K562 (cell line): ENCODE data around the gene PBX1. TPM values are rescaled to one million over a fixed set of nuclear protein-coding genes. Genes with fewer than 3 reads are reported as not detected.

Source experiments
- ATAC-seq: fragments of 200-7000 bp; cut with Tn5 transposase; 3 replicates; pipeline ENCODE4 v1.9.1; 2020; ENCODE audit warnings: moderate library complexity
- BruUV-seq: library from RNA; stranded (reverse); fragments of 400-500 nt; replicated peaks from 2 replicates; lab custom pipeline; 2021; lab: Mats Ljungman, UMichigan
- CTCF ChIA-PET: fragments of 300-600 bp; formaldehyde crosslinking; extraction: SDS; loops from one replicate; lab custom pipeline; 2021; ENCODE audit warnings: low intra/inter-chr PET ratio; lab: Yijun Ruan, JAX
- POLR2A ChIA-PET: fragments of 300-600, 350-650 bp; sonication (Branson Sonifier 250); formaldehyde crosslinking; extraction: SDS; loops from one replicate; lab custom pipeline; 2021; ENCODE audit warnings: antibody characterized with exemption, inconsistent platforms; lab: Yijun Ruan, JAX
- DNase-seq, 4 experiments: peaks; one replicate each; pipeline versions ENCODE4 v3.0.0 to v3.0.0-alpha.2; 2011 to 2018; ENCODE audit warnings: low spot score in 3 of 4, mixed read lengths in 3 of 4; ENCODE audit errors: extremely low read depth in 1 of 4
- FAIRE-seq: peaks from 2 replicates; lab custom pipeline; 2011; peaks lifted over from hg19 to GRCh38; lab: Jason Lieb, UNC
- H2AFZ ChIP-seq: 2 replicates; pipeline ENCODE4 v1.6.0; 2011; ENCODE audit warnings: low read depth, low read length, control low read depth, inconsistent platforms
- H3K27ac ChIP-seq: fragments of 200-600 bp; 3 replicates; pipeline ENCODE4 v1.8.0; 2011; ENCODE audit warnings: low read depth, mild to moderate bottlenecking, control low read depth, inconsistent platforms, low read length, moderate library complexity, mixed read lengths; ENCODE audit errors: extremely low read depth
- H3K27me3 ChIP-seq, 2 experiments: fragments of 300-600 bp in 1 of 2; 2 replicates in 1 of 2; 3 replicates in 1 of 2; pipeline versions ENCODE4 v1.6.0 to v1.8.0; 2011; ENCODE audit warnings: inconsistent platforms in 2 of 2, low read length in 2 of 2, mild to moderate bottlenecking in 1 of 2, mixed read lengths in 1 of 2, moderate library complexity in 1 of 2; ENCODE audit not compliant: control insufficient read depth in 2 of 2, insufficient read depth in 2 of 2
- H3K36me3 ChIP-seq: fragments of 300-600 bp; 3 replicates; pipeline ENCODE4 v1.8.0; 2011; ENCODE audit warnings: mild to moderate bottlenecking, low read length, inconsistent platforms; ENCODE audit not compliant: control insufficient read depth, insufficient read depth
- H3K4me1 ChIP-seq, 2 experiments: fragments of 200-600 bp in 1 of 2; replicated peaks in 1 of 2; 2 replicates in 1 of 2; 3 replicates in 1 of 2; pipeline versions ENCODE4 v1.5.1 to v1.8.0; 2011; ENCODE audit warnings: inconsistent platforms in 2 of 2, low read length in 2 of 2, mild to moderate bottlenecking in 1 of 2, mixed read lengths in 1 of 2, moderate library complexity in 1 of 2; ENCODE audit not compliant: control insufficient read depth in 2 of 2, insufficient read depth in 2 of 2
- H3K4me2 ChIP-seq: 2 replicates; pipeline ENCODE4 v1.6.1; 2011; ENCODE audit warnings: low read length, control low read depth, inconsistent platforms, mixed read lengths; ENCODE audit not compliant: insufficient read depth
- H3K4me3 ChIP-seq: fragments of 200-600 bp; sonication (generic), shearing (Covaris generic); 2 replicates; pipeline ENCODE4 v1.5.1; 2016; ENCODE audit warnings: control low read depth, inconsistent platforms
- H3K79me2 ChIP-seq: fragments of 200-600 bp; 3 replicates; pipeline ENCODE4 v1.8.0; 2011; ENCODE audit warnings: low read length, inconsistent platforms; ENCODE audit not compliant: control insufficient read depth, insufficient read depth
- H3K9ac ChIP-seq, 2 experiments: 2 replicates each; pipeline versions ENCODE4 v1.6.0 to v1.6.1; 2011; ENCODE audit warnings: low read depth in 2 of 2, low read length in 2 of 2, control low read depth in 1 of 2, inconsistent platforms in 1 of 2, mild to moderate bottlenecking in 1 of 2, mixed read lengths in 1 of 2; ENCODE audit not compliant: insufficient read depth in 1 of 2
- H3K9me1 ChIP-seq: one replicate; pipeline ENCODE4 v1.6.0; 2011; ENCODE audit warnings: inconsistent platforms, mild to moderate bottlenecking, low read length, moderate library complexity; ENCODE audit not compliant: control insufficient read depth, insufficient read depth
- H3K9me3 ChIP-seq: replicated peaks from 2 replicates; pipeline ENCODE4 v1.5.1; 2011; ENCODE audit warnings: low read depth, low read length, inconsistent platforms; ENCODE audit not compliant: control insufficient read depth, insufficient read depth
- H4K20me1 ChIP-seq: replicated peaks from 2 replicates; pipeline ENCODE4 v1.6.1; 2011; ENCODE audit warnings: low read length, inconsistent platforms, mixed read lengths; ENCODE audit not compliant: control insufficient read depth, insufficient read depth
- ARID2 ChIP-seq: fragments of 450-650 bp; IDR thresholded peaks from 2 replicates; pipeline ENCODE4 v1.6.1; 2017; ENCODE audit warnings: antibody characterized with exemption, mild to moderate bottlenecking
- E2F5 ChIP-seq: sonication (generic); formaldehyde crosslinking; IDR thresholded peaks from 2 replicates; pipeline ENCODE4 v1.8.0; 2022; ENCODE audit warnings: mild to moderate bottlenecking, missing genetic modification reagents
- EGR1 ChIP-seq: fragments of 450-650 bp; conservative IDR thresholded peaks from 2 replicates; pipeline ENCODE4 v1.6.1; 2017; ENCODE audit warnings: mild to moderate bottlenecking
- NBN ChIP-seq: fragments of 450-650 bp; IDR thresholded peaks from 2 replicates; pipeline ENCODE4 v1.6.1; 2016; ENCODE audit warnings: low read depth, mild to moderate bottlenecking
- RNF2 ChIP-seq: sonication (generic); IDR thresholded peaks from 2 replicates; pipeline ENCODE4 v1.6.1; 2016
- SPI1 ChIP-seq: IDR thresholded peaks from 2 replicates; pipeline ENCODE4 v1.6.1; 2011; ENCODE audit warnings: low read depth, low read length, control low read depth, borderline replicate concordance
- SRF ChIP-seq, 2 experiments: fragments of 250-450, 450-650 bp in 1 of 2; sonication (Bioruptor Pico) in 1 of 2; sonication (generic) in 1 of 2; formaldehyde crosslinking; IDR thresholded peaks; 2 replicates each; pipeline versions ENCODE4 v1.5.0 to v1.5.1; 2020 to 2022; ENCODE audit warnings: mild to moderate bottlenecking in 1 of 2, missing genetic modification reagents in 1 of 2
- TCF7L2 ChIP-seq: fragments of 150-350 bp; IDR thresholded peaks from 2 replicates; pipeline ENCODE4 v1.6.1; 2016; ENCODE audit warnings: low read depth, mild to moderate bottlenecking, low read length, moderate library complexity
- ZBTB1 ChIP-seq: sonication (generic); formaldehyde crosslinking; IDR thresholded peaks from 2 replicates; pipeline ENCODE4 v1.8.1; 2023; ENCODE audit warnings: missing genetic modification reagents, low read depth, mild to moderate bottlenecking, borderline replicate concordance
- ZNF174 ChIP-seq: fragments of 250-450 bp; sonication (Bioruptor Pico); IDR thresholded peaks from 2 replicates; pipeline ENCODE4 v1.4.0; 2020; ENCODE audit warnings: mild to moderate bottlenecking
- ZNF324 ChIP-seq: fragments of 250-450 bp; sonication (Bioruptor Pico); IDR thresholded peaks from 2 replicates; pipeline ENCODE4 v1.4.0; 2020; ENCODE audit warnings: mild to moderate bottlenecking
- ZNF766 ChIP-seq: fragments of 200-800 bp; sonication (Bioruptor generic); conservative IDR thresholded peaks from 2 replicates; pipeline ENCODE4 v1.6.1; 2016; ENCODE audit warnings: missing genetic modification characterization, missing compliant biosample characterization
- WGBS: fragments of 100-300 bp; shearing (Covaris generic); methylation state at CpG from one replicate; pipeline ENCODE4 v1.1.6; 2016; ENCODE audit warnings: low coverage, mixed read lengths; ENCODE audit not compliant: insufficient coverage; ENCODE audit errors: missing lambda C conversion rate; 5-methylcytosine and 5-hydroxymethylcytosine counted together
- in situ Hi-C: fragments of 300-500 bp; cut with MboI; formaldehyde crosslinking; loops from 4 replicates; pipeline ENCODE4 v1.15.0; 2018; ENCODE audit warnings: inconsistent platforms, mixed read lengths
- intact Hi-C: fragments of 100-400 bp; cut with micrococcal nuclease; formaldehyde crosslinking; loops from 2 replicates; pipeline ENCODE4 v1.14.2; 2022
- polyA plus RNA-seq, 8 experiments: library from polyadenylated mRNA; depleted of rRNA in 4 of 8; stranded (reverse) in 5 of 8; unstranded in 3 of 8; fragments of >200 nt; fragmentation: Nextera tagmentation in 2 of 8; fragmentation: Illumina TruSeq in 1 of 8; extraction: Ambion mirVana in 2 of 8; extraction: Trizol in 1 of 8; gene quantifications; 2 replicates each; pipeline versions ENCODE4 v1.2.1 to v1.2.3, GENCODE V29; 2011 to 2014; ENCODE audit warnings: inconsistent platforms in 1 of 8, missing spikeins in 1 of 8
- total RNA-seq, 7 experiments: library from RNA; depleted of rRNA in 6 of 7; stranded (reverse); fragments of >200 nt in 6 of 7; fragmentation: Illumina TruSeq in 2 of 7; extraction: Trizol in 2 of 7; gene quantifications; 2 replicates each; pipeline versions ENCODE4 v1.2.1 to v1.2.3, GENCODE V29; 2011 to 2021; ENCODE audit warnings: low replicate concordance in 1 of 7

The PBX1 gene
- total and polyA plus RNA-seq, 9 of the 15 experiments (the other 6 are each of a cell fraction or from before 2014, with no cell fraction given), result 0.03 to 0.62 (median 0.17) TPM

DNA sequence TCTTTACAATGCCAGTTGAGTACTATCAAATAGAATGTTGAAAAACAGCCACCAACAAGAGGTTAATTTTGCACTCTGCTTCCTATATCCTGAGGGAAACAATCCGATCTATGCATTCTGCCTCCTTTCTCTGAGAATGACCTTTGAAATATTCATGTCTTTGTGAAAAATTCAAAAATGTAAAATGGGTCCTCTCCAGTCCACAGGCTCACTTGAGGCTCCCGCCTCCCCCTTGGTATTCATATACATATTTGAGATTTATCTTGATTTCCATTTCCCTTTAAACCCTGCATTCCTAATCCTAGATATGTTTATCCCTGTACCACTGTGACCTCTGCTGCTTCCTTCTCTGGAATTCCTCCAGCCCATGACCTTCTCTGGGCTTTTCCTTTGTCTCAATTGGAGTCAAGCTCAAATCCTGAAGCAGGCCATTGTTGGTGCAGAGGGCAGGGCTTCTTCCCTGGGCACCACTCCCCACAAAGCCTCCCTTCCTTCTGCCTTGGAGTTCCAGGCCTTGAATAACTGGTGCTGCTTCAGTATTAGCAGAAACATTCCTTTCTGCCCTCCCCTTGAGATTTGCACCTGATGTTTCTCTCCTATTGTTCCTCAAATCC lies 296.8 kb downstream of the PBX1 start:
- WGBS, result 3% methylated on average over 2 of the region's 2 CpGs
- H3K27ac ChIP-seq, result no peak overlapping the region
- no peaks in the 10 kb centered on the region for H3K79me2 ChIP-seq
- DNase-seq (no peak), ATAC-seq (no peak), FAIRE-seq (no peak)
- ChIA-PET CTCF (no interaction called here), POLR2A (no interaction called here)
- H3K9ac ChIP-seq, result no peak overlapping the region
- no TSS peak for BruUV-seq
- H3K4me2 ChIP-seq, result no peak overlapping the region
- no peak overlapping the region for H2AFZ ChIP-seq
- intact Hi-C loops (no loop called here), in situ Hi-C loops (no loop called here)
- H3K9me1 ChIP-seq, result no peaks in the 10 kb centered on the region
- H3K4me3 ChIP-seq, result no peak overlapping the region
- H4K20me1 ChIP-seq, result no peaks in the 10 kb centered on the region
- H3K36me3 ChIP-seq, result no peaks in the 10 kb centered on the region
- H3K9me3 ChIP-seq, result no peaks in the 10 kb centered on the region
- no peaks in the 10 kb centered on the region; a peak in 2 of 5 replicates for H3K27me3 ChIP-seq
- H3K4me1 ChIP-seq, result no peaks in the 10 kb centered on the region
- TF ChIP-seq ZNF174 (CRISPR knock-in tag), result no peak
- TF ChIP-seq ZBTB1, result no peak
- TF ChIP-seq SRF (CRISPR knock-in tag; IDR thresholded peaks at IDR 0.05), result no peak
- TF ChIP-seq TCF7L2, result no peak
- TF ChIP-seq SPI1, result no peak
- TF ChIP-seq E2F5 (CRISPR knock-in tag), result no peak
- no peak for TF ChIP-seq ZNF766 (CRISPR knock-in tag)
- TF ChIP-seq RNF2, result no peak
- TF ChIP-seq ARID2, result no peak
- no peak for TF ChIP-seq NBN
- no peak for TF ChIP-seq EGR1
- no peak for TF ChIP-seq ZNF324
